Body of pancreas (tissue), 4 donors: ENCODE measurements around the gene DAPK1. TPM values are rescaled to one million over a fixed set of nuclear protein-coding genes. Genes with fewer than 3 reads are reported as not detected.

ENCODE experiments used
- ATAC-seq: fragments of 150-250 bp; one replicate; pipeline ENCODE4 v1.9.1; 2016
- DNase-seq, 4 donors: peaks; one replicate each; pipeline ENCODE4 v3.0.0-alpha.2; 2019
- H3K27ac ChIP-seq, 4 donors: fragments of 200-600 bp; sonication (generic); 1 replicate in 3 of 4; 2 replicates in 1 of 4; pipeline versions ENCODE4 v1.5.1 to v1.6.1; 2016 to 2019; ENCODE audit warnings: mild to moderate bottlenecking in 1 of 4, mixed read lengths in 1 of 4, moderate library complexity in 1 of 4
- H3K27me3 ChIP-seq, 2 donors: fragments of 200-600 bp; sonication (generic); one replicate each; pipeline ENCODE4 v1.6.0; 2016; ENCODE audit warnings: mild to moderate bottlenecking in 1 of 2
- H3K36me3 ChIP-seq, 2 donors: fragments of 200-600 bp; sonication (generic); replicated peaks in 1 of 2; 2 replicates each; pipeline ENCODE4 v1.5.1; 2016; ENCODE audit warnings: low read depth in 2 of 2; ENCODE audit not compliant: insufficient read depth in 1 of 2
- H3K4me1 ChIP-seq: fragments of 200-600 bp; sonication (generic); one replicate; pipeline ENCODE4 v1.6.0; 2016
- H3K4me3 ChIP-seq, 2 donors: fragments of 200-600 bp; sonication (generic); 1 replicate in 1 of 2; 2 replicates in 1 of 2; pipeline ENCODE4 v1.5.1; 2016 to 2019
- H3K9me3 ChIP-seq, 3 donors: fragments of 200-600 bp; sonication (generic); 1 replicate in 2 of 3; 2 replicates in 1 of 3; pipeline ENCODE4 v1.5.1; 2016
- POLR2A ChIP-seq, 3 donors: fragments of 450-650 bp; IDR thresholded peaks; one replicate each; pipeline ENCODE4 v1.6.1; 2016; ENCODE audit warnings: antibody characterized with exemption in 3 of 3, mild to moderate bottlenecking in 2 of 3
- WGBS, 2 donors: methylation state at CpG; one replicate each; pipeline ENCODE4 v1.1.5; 2017; 5-methylcytosine and 5-hydroxymethylcytosine counted together
- intact Hi-C: fragments of 100-400 bp; cut with DNase I; formaldehyde crosslinking; loops from one replicate; pipeline ENCODE4 v1.15.1; 2023
- total RNA-seq, 2 donors: library from RNA; depleted of rRNA; stranded (reverse); fragments of >200 nt; gene quantifications; one replicate each; pipeline ENCODE4 v1.1.0, GENCODE V29; 2016
- TF ChIP-seq, protein P1 (sequence below), 7 experiments: fragments of 450-650 bp in 4 of 7; fragments of 200-600 bp in 3 of 7; sonication (generic) in 3 of 7; IDR thresholded peaks; one replicate each; pipeline ENCODE4 v1.5.1; 2016 to 2019; ENCODE audit warnings: antibody characterized with exemption in 7 of 7

Gene DAPK1
- total RNA-seq, 2 donors from 2014 or later: 79.6 to 152 TPM

GRCh38 chr9:87593359-87593980, 95.8 kb downstream of the DAPK1 start:
- WGBS, 2 donors: 73 to 74% methylated on average over 5 of the region's 5 CpGs
- Histone ChIP-seq H3K4me3 (no peak overlapping the region), H3K4me1 (peaks cover 69% of the 10 kb centered on the region), H3K36me3 (no peaks in the 10 kb centered on the region), H3K27ac (peak overlapping the region; percentile 65 to 74 (median 70)), H3K9me3 (no peaks in the 10 kb centered on the region), H3K27me3 (no peaks in the 10 kb centered on the region)
- intact Hi-C loops: no loop called here
- TF ChIP-seq, protein P1, sequence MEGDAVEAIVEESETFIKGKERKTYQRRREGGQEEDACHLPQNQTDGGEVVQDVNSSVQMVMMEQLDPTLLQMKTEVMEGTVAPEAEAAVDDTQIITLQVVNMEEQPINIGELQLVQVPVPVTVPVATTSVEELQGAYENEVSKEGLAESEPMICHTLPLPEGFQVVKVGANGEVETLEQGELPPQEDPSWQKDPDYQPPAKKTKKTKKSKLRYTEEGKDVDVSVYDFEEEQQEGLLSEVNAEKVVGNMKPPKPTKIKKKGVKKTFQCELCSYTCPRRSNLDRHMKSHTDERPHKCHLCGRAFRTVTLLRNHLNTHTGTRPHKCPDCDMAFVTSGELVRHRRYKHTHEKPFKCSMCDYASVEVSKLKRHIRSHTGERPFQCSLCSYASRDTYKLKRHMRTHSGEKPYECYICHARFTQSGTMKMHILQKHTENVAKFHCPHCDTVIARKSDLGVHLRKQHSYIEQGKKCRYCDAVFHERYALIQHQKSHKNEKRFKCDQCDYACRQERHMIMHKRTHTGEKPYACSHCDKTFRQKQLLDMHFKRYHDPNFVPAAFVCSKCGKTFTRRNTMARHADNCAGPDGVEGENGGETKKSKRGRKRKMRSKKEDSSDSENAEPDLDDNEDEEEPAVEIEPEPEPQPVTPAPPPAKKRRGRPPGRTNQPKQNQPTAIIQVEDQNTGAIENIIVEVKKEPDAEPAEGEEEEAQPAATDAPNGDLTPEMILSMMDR (IDR thresholded peaks at IDR 0.05): no peak
- TF ChIP-seq POLR2A (IDR thresholded peaks at IDR 0.05): no peak
- DNase-seq: no peak
- ATAC-seq: no peak

DNA sequence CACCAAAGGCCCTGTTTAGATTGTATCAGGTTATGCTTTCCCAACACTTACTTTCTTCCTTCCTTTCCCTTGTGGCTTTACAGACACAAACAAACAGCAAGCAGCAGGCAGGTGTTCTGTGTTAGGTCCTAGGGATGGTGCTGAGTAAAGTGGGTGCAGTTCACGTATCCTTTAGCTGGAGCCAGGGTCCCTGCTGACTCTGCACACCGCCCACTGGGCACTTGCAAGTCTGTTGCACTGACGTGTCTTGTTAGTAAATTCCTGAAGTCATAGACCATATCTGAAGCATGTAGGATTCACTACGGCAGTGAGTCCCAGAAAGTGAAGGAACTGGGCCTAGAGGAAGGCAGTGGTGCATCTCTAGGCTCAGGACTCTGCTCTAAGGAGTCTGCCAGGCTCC, 96.5 kb downstream of the DAPK1 start:
- Histone ChIP-seq H3K27me3 (no peaks in the 10 kb centered on the region), H3K4me3 (no peak overlapping the region), H3K27ac (peak overlapping the region in 2 of 4 donors; percentile 65 to 70), H3K36me3 (no peaks in the 10 kb centered on the region), H3K4me1 (peaks cover 76% of the 10 kb centered on the region), H3K9me3 (no peaks in the 10 kb centered on the region)
- no peak for ATAC-seq
- intact Hi-C loops: no loop called here
- WGBS, 2 donors: 88% methylated on average over 4 of the region's 4 CpGs
- no peak for TF ChIP-seq POLR2A (IDR thresholded peaks at IDR 0.05)
- TF ChIP-seq, protein P1 (IDR thresholded peaks at IDR 0.05): no peak
- no peak for DNase-seq

DNA sequence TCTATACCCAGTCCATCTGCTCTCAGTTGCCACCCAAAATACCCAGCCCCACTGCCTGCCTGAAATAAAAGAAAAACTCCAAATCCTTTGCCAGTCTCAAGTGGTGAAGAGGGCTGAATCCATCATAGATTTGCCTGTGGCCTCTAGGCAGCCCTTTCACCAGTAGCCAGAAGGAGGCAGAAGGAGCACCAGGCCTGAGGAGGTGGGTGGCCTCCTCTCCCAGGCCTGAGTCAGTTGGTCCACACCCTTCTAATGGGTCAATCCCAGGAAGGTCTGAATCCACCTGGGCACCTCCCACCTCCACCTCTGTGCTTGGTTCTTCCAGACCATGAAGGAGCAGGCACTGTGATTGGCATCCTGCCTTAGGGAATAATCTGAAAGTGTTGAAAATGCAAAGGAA, 97.0 kb downstream of the DAPK1 start:
- Histone ChIP-seq H3K27me3 (no peaks in the 10 kb centered on the region), H3K9me3 (no peaks in the 10 kb centered on the region), H3K4me3 (no peak overlapping the region), H3K27ac (no peak overlapping the region), H3K36me3 (no peaks in the 10 kb centered on the region), H3K4me1 (peaks cover 81% of the 10 kb centered on the region)
- no peak for DNase-seq
- intact Hi-C loops: no loop called here
- no peak for TF ChIP-seq POLR2A (IDR thresholded peaks at IDR 0.05)
- TF ChIP-seq, protein P1 (IDR thresholded peaks at IDR 0.05): no peak
- ATAC-seq: no peak

- intact Hi-C loops: no loop called here
- DNase-seq: peak in 3 of 4 donors; percentile 28 to 59 (median 45)
- no peaks in the 10 kb centered on the region for H3K36me3 ChIP-seq
- no peak for TF ChIP-seq POLR2A (IDR thresholded peaks at IDR 0.05)
- TF ChIP-seq, protein P1 (IDR thresholded peaks at IDR 0.05): no peak
- no peaks in the 10 kb centered on the region for H3K27me3 ChIP-seq
- H3K9me3 ChIP-seq: no peaks in the 10 kb centered on the region
- no peak overlapping the region for H3K27ac ChIP-seq
- 83 to 89% methylated on average over 12 of the region's 12 CpGs for WGBS, 2 donors
- no peak for ATAC-seq
- no peak overlapping the region for H3K4me3 ChIP-seq
- peaks cover 90% of the 10 kb centered on the region for H3K4me1 ChIP-seq
Observed at GRCh38 chr9:87595610-87596009, 97.9 kb downstream of the DAPK1 start.

DNA sequence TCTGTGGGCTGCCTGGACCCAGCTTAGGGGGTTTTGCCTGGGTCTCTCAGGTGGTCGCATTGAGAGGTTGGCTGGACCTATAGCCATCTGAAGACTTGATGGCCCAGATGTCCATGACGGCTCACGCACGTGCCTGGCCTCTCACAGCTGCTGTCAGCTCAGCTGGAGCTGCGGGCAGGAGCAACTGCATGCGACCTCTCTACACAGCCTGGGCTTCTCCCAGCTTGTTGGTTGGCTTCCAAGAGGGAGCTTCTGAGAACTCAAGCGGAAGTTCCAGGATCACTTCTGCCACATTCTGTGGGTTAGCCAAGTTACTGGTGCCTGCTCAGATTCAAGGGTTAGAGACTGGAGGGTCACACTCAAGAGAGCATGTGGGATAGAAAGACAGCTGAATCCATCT, 99.2 kb downstream of the DAPK1 start:
- intact Hi-C loops: no loop called here
- 17 to 30% methylated on average over 1 to 7 of the region's 7 CpGs for WGBS, 2 donors
- Histone ChIP-seq H3K36me3 (no peaks in the 10 kb centered on the region), H3K27ac (peak overlapping the region in 2 of 4 donors; percentile 10 to 61), H3K4me3 (no peak overlapping the region), H3K27me3 (no peaks in the 10 kb centered on the region), H3K9me3 (no peaks in the 10 kb centered on the region), H3K4me1 (peaks cover 91% of the 10 kb centered on the region)
- peak; percentile 45 to 74 (median 68) for DNase-seq
- TF ChIP-seq, protein P1 (IDR thresholded peaks at IDR 0.05): no peak
- no peak for TF ChIP-seq POLR2A (IDR thresholded peaks at IDR 0.05)
- ATAC-seq: no peak
